GM21619 (cell line): ENCODE data around the gene UBR2.
"Not testable (repeated sequence)": the region's sequence is repeated elsewhere in the genome, so short reads cannot be mapped to it uniquely, and the experiment has no call there.

ENCODE experiments used
- ATAC-seq: cut with Tn5 transposase; IDR thresholded peaks from one replicate; pipeline ENCODE4 v1.9.1; 2021; ENCODE audit not compliant: unreplicated experiment

Gene UBR2

DNA sequence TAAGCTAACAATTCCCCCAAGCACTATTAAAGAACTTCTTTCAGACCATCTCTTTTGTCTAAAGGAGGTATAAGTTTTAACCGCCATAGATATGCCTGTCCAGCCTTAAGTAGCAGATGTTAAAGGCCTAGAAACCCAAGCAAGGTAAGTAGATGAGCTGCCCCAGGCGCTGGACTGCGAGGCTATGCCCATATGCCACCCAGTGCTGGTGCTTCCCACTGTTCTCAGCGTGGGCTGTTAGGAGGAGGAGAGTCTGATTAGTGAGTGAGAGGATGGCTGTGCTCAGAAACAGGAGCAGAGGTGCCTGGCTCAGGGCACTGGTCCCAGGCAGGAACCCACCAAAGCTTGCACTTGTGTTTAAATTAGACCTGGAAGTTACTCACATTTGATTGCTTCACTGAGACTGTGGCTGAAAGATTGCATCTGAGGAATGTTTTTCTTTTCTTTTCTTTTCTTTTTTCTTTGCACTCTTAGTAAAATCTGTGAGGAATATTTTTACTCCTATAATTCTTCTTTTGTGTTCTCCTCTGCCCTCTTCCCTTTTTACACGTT, 126.4 kb downstream of the UBR2 start:
- no peak for ATAC-seq

DNA sequence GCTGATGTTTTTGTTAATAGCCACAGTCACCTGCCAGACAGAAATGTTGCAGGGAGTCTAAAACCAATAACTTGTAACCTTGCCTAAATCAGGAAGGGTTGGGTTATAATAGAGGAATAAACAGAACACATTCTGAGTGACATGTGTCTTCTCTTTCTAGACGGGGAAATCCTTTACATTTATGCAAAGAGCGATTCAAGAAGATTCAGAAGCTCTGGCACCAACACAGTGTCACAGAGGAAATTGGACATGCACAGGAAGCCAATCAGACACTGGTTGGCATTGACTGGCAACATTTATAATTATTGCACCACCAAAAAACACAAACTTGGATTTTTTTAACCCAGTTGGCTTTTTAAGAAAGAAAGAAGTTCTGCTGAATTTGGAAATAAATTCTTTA, 127.0 kb downstream of the UBR2 start:
- ATAC-seq = no peak

DNA sequence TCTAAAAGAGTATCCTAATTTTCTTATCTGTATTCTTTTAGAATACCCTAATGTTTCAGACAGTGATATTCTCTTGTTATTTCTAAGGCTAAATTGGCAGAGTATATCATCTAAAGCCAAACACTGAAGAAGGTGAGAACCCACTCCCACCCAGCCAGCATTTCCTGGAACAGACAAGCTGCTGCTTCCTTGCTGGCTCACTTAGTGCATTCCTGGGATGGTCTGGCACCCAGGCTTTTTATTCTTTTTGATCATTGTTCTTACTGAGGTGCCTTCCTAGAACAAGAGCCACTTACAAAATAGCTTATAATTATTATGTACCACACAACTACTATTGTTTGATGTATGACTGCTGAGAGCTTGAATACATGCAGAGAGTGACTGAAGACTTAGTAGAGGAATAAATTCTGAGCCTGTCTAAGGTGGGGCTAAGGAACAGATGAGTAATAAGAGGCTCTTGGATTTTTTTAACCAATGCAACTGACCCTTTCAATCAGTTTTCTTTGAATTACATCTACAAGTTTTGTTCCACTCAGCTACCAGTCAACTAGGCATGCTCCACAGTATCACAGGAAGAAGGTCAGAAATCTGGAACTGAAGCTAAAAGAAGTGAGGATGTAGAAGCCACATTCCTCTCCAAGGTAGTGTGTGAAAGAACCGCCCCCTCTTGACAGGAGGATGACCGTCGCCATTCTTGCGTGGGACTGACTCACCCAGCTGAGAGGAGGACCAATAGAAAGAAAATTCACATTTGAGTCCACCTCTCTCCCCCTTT, 128.5 kb downstream of the UBR2 start:
- ATAC-seq = no peak

DNA sequence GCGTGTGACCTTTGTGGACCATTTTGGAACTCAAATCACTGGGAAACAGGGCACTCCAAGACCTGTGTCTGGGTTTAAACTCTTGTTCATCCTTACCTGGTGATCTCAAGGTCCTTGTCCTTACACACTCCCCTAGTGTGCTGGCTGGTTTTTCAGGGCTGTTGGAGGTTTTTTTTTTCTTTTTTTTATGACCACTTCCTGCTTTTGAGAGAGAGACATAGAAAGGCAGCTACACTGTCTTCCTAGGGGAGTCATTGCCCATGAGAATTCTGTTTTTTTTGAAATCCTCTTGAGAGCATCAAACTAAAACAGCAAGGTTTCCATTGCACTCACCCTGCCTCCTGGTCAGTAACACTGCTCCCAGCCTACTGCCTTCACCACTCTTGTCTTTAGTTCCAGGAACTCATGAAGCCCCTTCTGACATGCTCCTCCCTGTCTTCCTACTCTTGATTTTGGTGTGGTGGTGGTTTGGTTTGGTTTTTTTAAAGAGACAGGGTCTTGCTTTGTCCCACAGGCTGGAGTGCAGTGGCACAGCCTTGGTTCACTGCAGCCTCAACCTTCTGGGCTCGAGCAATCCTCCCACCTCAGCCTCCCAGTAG, 130.0 kb downstream of the UBR2 start:
- no peak for ATAC-seq

DNA sequence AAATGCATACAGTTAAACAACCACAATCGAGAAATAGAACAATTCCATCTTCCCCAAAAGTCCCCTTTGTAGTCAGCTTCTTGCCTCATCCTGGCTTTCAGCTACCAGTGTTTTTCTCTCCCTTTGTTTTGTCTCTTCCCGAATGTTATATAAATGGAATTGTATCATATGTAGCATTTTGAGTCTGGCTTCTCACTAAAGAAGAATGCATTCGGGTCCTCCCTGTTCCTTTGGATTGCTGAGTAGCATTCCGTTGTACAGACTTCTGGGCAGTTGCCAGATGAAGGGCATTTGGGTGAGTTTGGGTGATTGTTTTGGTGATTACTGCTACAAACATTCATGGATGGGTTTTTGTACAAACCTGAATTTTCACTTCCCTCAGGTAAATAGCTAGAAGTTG, 130.8 kb downstream of the UBR2 start:
- ATAC-seq = no peak

DNA sequence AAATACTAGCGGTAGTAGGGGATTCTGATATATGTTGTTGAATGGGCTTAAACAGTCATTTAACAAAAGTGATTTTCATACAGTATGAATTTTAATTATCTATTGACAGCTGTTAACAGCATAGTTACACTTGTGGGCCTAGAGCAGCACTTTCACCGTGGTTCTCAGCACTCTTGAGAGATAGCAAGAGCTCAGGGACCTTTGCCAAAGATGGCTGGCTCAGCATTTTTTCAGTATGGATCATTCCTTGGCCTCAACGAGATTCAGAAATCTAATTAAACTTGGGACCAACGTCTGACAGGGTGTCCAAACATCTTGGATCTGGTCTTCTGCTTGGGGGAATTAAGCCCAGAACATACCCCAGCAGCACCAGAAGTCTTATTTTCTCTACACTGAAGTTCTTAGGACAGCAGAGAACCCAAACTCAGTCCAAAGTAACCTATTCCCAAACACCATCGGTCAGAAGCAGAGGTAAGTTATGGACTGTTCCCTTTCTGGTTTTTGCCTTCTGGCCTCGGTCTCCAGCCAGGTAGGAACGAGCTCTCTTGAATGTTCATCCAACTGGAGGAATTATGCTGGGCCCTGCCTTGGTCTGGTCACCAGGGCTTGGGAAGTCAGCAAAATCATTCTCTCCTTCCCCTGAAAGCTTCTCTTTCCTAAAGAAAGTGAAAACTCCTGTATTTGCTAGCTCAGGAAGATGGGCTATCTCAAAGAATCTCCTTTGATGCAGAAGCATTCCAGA, 132.9 kb downstream of the UBR2 start:
- no peak for ATAC-seq

DNA sequence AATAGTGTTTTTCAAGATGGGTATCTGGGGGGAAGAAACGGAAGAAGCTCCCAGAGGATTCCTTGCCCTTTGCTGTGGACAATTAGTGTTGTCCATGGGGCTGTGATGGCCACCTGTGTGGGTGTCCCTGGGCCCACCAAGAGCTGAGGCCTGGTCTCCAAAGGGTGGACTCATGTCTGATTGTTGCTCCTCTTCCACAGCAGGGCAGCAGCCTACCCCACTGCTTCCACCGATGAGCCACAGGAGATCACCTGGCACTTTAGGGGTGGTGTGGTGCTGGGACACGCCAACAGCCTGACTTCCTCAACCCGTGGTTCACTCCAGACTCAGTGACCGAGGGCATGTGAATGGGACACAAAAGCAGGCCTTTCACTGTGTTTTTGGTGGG, 133.4 kb downstream of the UBR2 start:
- no peak for ATAC-seq

DNA sequence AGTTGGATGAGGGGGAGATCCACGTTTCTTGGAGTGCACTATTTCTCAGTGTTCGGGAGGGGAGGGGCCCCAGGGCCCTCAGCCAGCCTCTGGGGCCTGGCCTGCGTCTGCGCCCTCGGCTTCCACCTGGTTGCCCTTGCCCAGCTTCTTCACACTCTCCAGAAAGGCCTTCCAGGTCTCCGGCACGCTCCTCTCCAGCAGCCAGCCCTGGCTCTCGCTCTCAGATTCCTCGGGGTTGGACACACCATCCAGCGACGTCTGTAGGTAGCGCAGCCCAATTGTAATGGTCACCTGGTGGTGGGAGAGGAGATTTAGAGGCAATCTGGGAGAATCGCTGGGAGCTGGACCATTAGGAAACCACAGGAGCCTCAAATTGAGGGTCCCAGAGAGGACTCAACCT, 134.4 kb downstream of the UBR2 start:
- no peak for ATAC-seq

DNA sequence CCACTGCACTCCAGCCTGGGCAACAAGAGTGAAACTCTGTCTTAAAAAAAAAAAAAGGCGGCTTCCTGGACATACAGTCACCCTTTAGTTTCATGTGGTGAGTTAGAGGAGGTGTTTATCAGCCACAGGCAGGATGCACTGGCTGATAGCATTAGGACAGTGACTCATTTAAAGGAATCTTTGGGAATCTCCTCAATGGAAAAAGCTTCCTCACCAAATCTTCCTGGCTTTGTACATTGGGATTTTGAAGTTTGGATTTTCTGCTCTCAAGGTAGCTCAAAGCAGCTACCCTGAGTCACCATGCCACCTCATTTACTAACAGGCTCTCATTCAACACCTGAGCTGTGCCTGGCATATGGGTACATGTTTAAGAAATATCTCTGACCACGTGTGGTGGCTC, 138.4 kb downstream of the UBR2 start:
- ATAC-seq = no peak

DNA sequence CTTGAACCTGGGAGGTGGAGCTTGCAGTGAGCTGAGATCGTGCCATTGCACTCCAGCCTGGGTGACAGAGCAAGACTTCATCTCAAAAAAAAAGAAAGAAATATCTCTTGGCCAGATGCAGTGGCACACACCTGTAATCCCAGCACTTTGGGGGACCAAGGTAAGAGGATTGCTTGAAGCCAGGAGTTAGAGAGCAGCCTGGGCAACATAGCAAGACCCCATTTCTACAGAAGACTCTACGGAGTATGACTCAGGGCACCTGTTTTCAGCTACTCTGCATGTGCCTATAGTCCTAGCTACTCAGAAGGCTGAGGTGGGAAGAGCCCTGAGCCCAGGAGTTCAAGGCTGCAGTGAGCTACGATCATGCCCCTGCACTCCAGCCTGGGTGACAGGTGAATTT, 139.0 kb downstream of the UBR2 start:
- not testable (repeated sequence) for ATAC-seq

DNA sequence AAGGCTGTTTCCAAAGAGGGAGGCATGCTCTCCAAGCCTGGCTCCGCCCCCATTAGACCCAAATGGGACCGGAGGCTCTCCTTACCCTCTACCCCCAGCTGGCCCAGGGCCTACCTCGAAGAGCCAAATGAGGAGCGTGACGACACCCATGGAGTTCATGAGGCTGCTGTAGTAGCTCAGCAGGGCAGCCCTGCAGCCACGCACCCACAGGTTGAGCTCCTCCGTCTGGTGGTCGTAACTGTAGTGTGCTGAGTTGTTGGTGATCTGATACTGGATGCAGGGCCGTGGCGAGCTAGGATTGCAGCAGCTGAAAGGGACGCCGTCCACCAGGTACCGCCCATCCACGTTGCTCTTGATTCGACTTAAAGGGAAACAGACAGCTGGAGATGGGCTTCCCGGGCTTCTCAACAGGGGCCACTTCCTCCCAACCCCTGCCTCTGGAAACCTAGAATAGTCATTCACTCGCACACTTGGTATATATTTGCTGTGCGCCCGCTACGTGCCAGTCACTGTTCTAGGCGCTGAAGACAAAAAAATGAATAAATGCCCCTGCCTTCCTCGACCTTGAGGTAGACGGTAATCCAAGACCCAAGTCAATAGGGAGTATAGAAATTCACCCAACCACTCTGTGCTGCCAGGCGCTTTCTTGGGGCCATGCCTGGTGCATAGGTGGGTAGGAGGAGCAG, 140.6 kb downstream of the UBR2 start:
- ATAC-seq = no peak

DNA sequence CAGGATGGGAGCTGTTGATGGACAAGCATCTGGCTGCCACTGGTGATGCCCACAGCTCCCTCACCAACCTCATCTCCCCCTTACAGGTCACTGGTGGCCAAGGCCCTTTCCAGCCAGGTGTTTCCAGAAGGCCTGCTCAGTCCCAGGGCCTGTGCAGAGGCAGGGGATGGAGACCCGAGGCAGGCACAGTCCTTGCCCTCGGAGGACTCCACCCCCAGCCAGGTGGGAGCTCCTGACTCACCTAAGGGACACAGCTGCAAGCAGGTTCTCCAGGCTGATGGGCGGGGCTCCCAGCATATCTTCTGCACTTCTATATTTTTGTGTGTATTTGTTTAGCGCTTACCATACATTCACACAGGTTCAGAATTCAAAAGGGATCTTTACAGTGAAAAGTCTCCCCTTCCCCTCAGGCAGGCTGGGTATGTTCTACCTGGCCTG, 141.1 kb downstream of the UBR2 start:
- no peak for ATAC-seq

DNA sequence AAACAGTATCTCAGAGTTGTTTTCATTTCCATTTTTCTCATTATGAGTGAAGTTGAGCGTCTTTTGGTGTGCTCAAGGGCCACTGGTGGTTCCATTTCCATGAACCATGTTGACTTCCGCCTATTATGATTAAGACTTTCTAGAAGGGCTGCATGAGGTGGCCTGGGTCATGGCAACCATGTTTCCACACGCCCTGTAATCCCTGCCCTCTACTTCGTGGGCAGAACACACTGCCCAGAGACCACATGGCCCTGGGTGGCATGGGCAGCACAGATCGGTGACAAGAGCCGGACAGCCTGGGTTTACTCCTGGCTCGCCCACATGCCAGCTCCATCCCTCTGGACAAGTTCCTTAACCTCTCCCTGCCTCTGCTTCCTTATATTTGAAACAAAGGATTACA, 143.8 kb downstream of the UBR2 start:
- no peak for ATAC-seq

DNA sequence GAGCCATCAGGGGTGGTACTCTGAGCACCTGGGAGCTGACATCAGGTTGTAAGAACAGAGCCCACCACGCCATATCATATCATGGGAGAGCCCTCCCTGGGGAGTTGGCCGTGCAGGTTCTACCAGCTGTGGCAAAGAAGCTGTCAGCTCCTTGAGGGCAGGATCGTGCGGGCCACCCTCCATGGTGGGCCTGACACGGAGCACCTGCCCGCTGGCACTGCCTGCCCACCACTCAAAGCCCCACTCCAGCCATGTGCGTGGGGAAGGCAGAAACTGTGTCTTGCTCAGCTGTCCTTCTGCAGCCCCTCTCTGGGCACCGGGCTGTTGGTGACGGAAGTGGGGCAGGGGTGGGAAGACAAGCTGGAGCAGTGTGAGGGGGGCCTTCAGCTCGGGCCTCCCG, 144.3 kb downstream of the UBR2 start:
- no peak for ATAC-seq

DNA sequence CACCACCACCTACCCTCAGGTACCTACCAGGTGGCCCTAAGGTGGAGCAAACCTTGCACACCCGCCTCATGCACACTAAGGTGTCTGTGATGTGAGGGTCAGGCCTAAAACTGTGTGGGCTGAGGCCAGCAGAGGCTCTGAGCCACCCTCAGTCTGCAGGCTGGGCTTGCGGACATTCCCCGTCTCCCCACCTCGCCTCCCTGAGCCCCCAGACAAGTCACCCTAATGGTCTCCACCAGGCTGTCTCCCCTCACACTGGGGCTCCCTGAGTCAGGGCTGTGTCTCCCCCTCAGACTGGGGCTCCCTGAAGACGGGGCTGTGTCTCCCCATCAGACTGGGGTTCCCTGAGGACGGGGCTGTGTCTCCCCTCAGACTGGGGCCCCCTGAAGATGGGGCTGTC, 146.0 kb downstream of the UBR2 start:
- ATAC-seq = no peak

DNA sequence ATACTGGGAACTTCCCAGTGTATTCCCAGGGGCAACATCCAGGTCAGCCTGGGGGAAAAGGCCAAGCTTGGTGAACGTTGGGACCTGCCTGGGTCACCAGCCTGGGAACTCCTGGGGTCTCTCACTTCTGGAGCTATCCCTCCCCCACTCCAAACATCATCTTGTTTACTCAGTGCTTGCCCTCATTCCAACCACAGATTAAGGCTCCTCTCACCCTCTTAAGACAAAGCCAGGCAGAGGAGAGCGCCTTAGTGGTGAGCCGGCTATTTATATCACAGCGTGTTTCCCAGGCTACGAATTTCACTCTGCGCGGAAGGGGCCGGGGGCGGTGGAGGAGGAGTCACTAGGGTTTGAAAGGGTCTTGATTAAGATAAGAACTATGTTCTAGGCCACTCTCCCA, 146.5 kb downstream of the UBR2 start:
- ATAC-seq = no peak

DNA sequence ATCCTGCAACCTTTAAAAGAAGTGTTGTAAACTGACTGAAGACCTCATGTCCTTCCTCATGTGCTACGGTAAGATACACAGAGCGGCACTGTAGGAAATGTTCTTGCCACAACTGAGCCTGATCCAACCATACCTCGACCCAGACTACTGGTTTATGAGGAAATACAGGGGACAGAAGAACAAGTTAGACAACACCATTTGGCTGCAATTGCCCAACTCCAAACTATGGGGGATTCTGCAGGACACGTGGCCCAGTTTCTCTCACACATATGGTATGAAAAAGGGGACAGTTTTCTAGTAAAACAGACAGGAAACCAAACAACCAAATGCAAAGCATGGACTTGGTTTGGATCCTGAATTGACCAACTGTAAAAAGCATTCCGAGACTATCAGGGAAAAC, 148.1 kb downstream of the UBR2 start:
- ATAC-seq = no peak

DNA sequence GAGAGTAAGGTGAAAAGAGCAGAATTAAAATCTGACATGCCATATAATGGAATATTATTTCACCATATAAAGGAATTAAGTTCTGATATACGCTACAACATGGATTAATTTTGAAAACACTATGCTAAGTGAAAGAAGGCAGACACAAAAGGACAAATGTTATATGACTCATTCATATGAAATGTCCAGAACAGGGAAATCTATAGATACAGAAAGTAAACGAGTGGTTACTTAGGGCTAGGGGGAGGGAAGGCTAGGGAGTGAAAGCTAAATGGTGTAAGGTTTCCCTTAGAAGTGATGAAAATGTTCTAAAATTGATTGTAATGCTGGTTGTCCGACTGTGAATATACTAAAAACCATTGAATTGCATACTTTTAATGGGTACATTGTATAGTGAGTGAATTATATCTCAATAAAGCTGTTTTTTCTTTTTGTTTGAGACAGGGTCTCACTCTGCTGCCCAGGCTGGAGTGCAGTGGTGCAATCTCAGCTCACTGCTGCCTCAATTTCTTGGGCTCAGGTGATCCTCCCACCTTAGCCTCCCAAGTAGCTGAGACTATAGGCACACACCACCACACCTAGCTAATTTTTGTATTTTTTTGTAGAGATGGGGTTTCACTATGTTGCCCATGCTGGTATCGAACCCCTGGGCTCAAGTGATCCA, 150.4 kb downstream of the UBR2 start:
- no peak for ATAC-seq

DNA sequence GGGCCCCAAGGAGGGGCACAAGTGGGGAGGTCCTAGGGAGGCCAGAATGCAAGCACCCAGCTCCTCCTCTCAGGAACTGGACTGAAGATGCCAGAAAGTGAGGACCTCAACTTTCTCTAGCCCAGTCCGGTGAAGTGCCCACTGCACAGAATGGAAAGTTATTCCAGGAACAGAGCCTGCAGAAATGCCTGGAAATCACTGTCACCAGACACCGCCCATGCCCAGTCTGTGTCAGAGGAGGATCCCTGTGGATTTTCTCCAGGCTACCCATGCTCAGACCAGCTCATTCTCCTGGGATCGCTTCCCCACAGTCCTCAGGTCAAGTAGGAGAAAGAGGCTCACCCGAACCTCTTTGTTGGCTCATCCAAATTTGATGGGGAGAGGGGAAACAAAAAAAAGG, 152.0 kb downstream of the UBR2 start:
- no peak for ATAC-seq

DNA sequence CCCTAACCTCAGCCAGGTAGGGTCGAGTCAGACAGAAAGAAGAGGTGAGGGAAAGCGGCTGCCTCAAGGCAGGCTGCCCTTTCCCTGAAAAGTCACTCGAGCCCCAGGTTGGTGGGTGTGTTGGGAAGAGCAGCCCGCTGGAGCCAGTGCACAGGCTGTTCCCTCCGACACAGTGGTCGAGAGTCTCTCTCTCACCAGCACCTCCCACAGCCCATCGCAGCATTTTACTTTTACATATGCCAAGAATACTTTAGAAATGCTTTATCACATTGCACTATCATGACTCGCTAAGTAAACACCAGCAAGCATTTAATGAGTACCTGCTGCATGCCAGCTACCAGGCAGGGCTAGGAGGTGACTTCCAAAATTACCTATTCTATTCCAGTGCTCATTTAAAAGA, 156.9 kb downstream of the UBR2 start:
- ATAC-seq = no peak

DNA sequence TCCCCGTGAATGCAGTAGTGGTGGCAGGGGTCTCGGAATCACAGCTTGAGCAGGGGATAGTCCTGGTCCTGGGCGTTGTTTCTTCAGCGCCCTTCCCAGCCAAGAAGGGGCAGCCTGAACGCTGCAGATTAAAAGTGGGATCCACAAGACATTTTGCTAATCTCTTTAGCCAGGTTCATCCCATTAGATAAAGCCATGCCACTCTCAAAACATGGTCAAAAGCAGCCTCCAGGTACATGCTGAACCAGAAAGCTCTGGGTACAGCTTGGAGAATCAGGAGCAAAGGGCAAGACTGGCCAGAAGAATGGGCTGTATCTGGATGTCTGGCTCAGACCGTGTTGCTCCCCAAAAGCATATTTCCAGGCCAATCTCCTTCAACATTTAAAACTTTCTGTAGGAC, 158.7 kb downstream of the UBR2 start, which contains the start of gene PRPH2:
TSS of gene PRPH2 (minus strand) at position 101 of the 400 bp plus-strand sequence. CDS start 263 bp downstream, outside the sequence.
- ATAC-seq = no peak
